Astrocyte of the spinal cord (primary cell): Measurements from ENCODE around the gene GEMIN7.

Experiments
- DNase-seq: peaks from one replicate; pipeline ENCODE4 v3.0.0; 2011; ENCODE audit warnings: low read depth, low spot score
- H3K4me3 ChIP-seq: 2 replicates; pipeline ENCODE4 v1.5.1; 2011; ENCODE audit warnings: low read depth, mild to moderate bottlenecking, low read length, moderate library complexity
- in situ Hi-C: cut with HindIII; loops from 2 replicates; pipeline ENCODE4 v1.10.0; 2017; ENCODE audit warnings: low sequenced_read_pairs
- TF ChIP-seq, protein P1 (sequence below): IDR thresholded peaks from 2 replicates; pipeline ENCODE4 v1.5.1; 2012; ENCODE audit warnings: low read depth, mild to moderate bottlenecking, low read length, inconsistent platforms

Gene GEMIN7

DNA sequence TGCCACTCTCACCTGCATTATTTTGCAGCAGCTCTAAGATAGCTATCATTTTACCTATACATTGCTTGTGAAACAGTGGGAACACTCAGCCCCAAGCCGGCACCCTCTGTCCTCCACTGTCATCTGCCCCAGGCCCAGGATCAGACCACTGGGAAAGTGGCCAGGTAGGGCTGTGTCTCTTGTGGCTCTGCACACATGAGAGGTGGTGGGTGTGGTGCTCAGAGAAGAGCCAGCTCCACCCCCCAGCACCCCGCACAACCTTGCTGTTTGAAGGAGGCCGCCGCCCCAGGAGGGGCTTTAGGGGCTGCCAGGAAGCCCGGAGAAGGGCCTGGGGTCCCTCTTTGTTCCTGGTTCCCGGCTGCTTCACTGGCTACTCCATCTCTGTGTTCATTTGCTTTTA, 40.5 kb downstream of the GEMIN7 start:
- in situ Hi-C loops: no loop called here
- TF ChIP-seq, protein P1, sequence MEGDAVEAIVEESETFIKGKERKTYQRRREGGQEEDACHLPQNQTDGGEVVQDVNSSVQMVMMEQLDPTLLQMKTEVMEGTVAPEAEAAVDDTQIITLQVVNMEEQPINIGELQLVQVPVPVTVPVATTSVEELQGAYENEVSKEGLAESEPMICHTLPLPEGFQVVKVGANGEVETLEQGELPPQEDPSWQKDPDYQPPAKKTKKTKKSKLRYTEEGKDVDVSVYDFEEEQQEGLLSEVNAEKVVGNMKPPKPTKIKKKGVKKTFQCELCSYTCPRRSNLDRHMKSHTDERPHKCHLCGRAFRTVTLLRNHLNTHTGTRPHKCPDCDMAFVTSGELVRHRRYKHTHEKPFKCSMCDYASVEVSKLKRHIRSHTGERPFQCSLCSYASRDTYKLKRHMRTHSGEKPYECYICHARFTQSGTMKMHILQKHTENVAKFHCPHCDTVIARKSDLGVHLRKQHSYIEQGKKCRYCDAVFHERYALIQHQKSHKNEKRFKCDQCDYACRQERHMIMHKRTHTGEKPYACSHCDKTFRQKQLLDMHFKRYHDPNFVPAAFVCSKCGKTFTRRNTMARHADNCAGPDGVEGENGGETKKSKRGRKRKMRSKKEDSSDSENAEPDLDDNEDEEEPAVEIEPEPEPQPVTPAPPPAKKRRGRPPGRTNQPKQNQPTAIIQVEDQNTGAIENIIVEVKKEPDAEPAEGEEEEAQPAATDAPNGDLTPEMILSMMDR: no peak
- H3K4me3 ChIP-seq: no peak overlapping the region
- DNase-seq: no peak

DNA sequence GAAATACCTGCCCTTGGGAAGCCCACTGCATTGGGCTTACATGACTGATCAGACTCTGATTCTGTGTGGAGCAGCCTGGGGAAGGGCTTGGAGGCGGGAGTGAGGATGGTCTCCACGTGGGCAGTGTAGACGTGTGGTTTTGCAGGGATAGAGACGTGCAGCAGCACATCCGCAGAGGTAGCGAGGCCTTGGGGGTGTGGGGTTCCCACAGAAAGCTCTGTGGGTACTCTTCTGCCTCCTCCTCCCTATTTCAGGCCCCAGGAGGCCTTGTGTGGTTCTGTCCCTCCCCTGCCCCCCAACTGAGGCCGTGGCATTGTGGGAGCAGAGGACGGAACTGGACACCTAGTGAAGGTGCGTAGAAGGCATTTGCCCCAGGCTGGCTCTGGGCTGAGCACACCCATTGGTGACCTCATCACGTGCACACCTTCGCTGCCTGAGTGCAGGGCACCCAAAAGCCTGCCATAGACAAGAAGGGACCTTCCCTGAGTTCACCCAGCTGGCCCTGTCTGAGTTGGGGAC, 42.8 kb downstream of the GEMIN7 start:
- TF ChIP-seq, protein P1: no peak
- no peak for DNase-seq
- no peak overlapping the region for H3K4me3 ChIP-seq
- in situ Hi-C loops: no loop called here

DNA sequence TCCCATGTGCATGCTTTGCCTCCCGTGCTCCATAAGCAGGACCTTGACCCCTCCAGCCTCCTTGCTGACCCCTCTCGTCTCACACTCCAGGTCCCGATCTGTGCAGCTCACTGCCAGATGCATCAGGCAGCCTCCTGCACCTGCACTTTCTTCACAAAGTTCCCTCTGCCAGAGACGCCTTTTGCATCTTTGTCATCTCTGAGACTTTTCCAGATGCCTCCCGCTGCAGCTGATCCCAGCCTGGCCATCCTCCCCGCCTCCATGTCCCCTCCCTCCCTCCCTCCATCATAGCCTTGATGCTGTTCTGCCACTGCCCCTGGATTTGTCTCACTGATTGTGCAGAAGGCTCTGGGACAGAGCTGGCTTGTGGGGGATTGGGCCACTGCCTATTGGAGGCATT, 43.8 kb downstream of the GEMIN7 start:
- TF ChIP-seq, protein P1: no peak
- H3K4me3 ChIP-seq: no peak overlapping the region
- no peak for DNase-seq
- in situ Hi-C loops: no loop called here

DNA sequence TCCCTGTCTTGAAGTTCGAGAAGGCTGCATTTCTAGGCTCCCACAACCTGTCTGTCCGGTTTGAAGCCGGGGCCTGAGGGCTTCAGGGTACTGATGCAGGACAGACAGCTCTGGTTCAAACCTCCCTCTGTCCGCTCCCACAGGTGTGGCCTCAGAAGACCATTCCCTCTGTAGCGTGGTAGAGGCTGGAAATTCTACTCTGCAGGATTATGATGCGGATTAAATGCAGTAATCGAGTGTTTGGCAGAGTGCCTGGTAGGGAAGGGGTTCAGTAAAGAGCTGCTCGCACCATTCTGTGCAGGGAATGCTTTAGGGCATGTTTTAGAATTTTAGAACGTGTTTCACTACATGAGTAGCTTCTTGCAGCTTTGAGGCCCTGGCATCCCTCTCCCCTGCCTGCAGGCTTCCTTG, 44.4 kb downstream of the GEMIN7 start:
- H3K4me3 ChIP-seq: no peak overlapping the region
- TF ChIP-seq, protein P1: no peak
- in situ Hi-C loops: no loop called here
- no peak for DNase-seq

DNA sequence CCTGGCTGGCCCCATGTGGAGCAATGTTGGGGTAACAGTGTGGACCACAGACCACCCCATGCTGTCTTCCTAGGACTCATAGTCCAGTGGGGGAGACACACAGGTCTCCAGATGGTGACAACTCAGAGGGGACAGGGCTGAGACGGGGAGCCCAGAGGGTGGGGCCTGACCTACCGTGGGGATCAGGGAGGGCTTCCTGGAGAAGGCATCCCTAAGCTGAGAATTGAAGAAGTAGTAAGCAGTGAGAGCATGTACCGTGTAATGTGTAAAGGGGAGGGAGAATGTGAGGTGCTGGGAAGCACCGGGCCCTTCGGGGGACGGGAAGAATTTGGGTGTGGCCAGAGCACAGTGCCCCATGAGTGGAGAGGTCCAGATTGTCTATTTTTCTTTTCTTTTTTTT, 45.0 kb downstream of the GEMIN7 start:
- no peak overlapping the region for H3K4me3 ChIP-seq
- no peak for DNase-seq
- in situ Hi-C loops: no loop called here

DNA sequence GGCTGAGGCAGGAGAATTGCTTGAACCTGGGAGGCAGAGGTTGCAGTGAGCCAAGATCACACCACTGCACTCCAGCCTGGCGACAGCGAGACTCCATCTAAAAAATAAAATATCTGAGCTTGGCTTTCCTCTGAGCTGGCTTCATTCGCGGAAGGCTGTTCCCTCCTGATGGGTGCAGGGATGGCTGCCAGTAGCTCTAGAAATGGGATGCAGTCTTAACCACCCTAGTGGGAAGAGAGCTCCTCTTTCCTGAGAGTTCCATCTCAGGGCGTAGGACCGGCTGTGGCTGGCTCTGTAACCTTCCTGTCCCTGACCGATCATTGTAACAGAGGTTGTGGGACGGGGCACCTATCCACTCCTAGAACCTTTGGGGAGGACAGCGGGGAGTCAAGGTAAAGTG, 46.3 kb downstream of the GEMIN7 start:
- no peak for DNase-seq
- H3K4me3 ChIP-seq: no peak overlapping the region
- TF ChIP-seq, protein P1: no peak
- in situ Hi-C loops: no loop called here

More for the DNA sequence above, 45.0 kb downstream of the GEMIN7 start:
- TF ChIP-seq, protein P1: no peak
